Lung (tissue), 13 donors: ENCODE results near the gene MRPS14. TPM values are rescaled to one million over a fixed set of nuclear protein-coding genes. Genes with fewer than 3 reads are reported as not detected.

Experiments used
- ATAC-seq: fragments of 200-7000 bp; cut with Tn5 transposase; one replicate; pipeline ENCODE4 v1.9.1; 2020; ENCODE audit warnings: moderate number of reproducible peaks; ENCODE audit not compliant: insufficient read depth, low FRiP score
- DNase-seq, 3 donors: peaks; one replicate each; pipeline ENCODE4 v3.0.0-alpha.2; 2013 to 2017
- H3K27ac ChIP-seq, 2 donors: one replicate each; pipeline ENCODE4 v1.5.1; 2013; ENCODE audit warnings: mild to moderate bottlenecking in 2 of 2, moderate library complexity in 2 of 2, control low read depth in 1 of 2, inconsistent platforms in 1 of 2, low read depth in 1 of 2, low read length in 1 of 2
- H3K27me3 ChIP-seq, 3 donors: one replicate each; pipeline ENCODE4 v1.5.1; 2013; ENCODE audit warnings: low read length in 2 of 3; ENCODE audit not compliant: control insufficient read depth in 3 of 3, insufficient read depth in 3 of 3
- H3K36me3 ChIP-seq, 4 donors: one replicate each; pipeline ENCODE4 v1.5.1; 2013; ENCODE audit warnings: low read length in 4 of 4, mild to moderate bottlenecking in 1 of 4, moderate library complexity in 1 of 4; ENCODE audit not compliant: control insufficient read depth in 4 of 4, insufficient read depth in 4 of 4
- H3K4me1 ChIP-seq, 5 donors: one replicate each; pipeline ENCODE4 v1.5.1; 2013; ENCODE audit warnings: low read length in 5 of 5, mild to moderate bottlenecking in 2 of 5, moderate library complexity in 1 of 5; ENCODE audit not compliant: control insufficient read depth in 5 of 5, insufficient read depth in 5 of 5
- H3K4me3 ChIP-seq: one replicate; pipeline ENCODE4 v1.5.1; 2013; ENCODE audit warnings: mild to moderate bottlenecking, control low read depth, moderate library complexity
- H3K9ac ChIP-seq, 2 donors: one replicate each; pipeline ENCODE4 v1.5.1; 2013; ENCODE audit warnings: low read length in 2 of 2, control low read depth in 1 of 2; ENCODE audit not compliant: insufficient read depth in 1 of 2
- H3K9me3 ChIP-seq, 4 donors: one replicate each; pipeline ENCODE4 v1.5.1; 2013; ENCODE audit warnings: low read length in 3 of 4, mild to moderate bottlenecking in 1 of 4, moderate library complexity in 1 of 4; ENCODE audit not compliant: control insufficient read depth in 4 of 4, insufficient read depth in 3 of 4
- WGBS, 2 donors: extraction: QIAGEN DNeasy Blood & Tissue Kit; methylation state at CpG; one replicate each; pipeline ENCODE4 v1.1.7; 2013; 5-methylcytosine and 5-hydroxymethylcytosine counted together
- polyA plus RNA-seq, 2 donors: library from polyadenylated mRNA; stranded (reverse); fragments of 200-250 nt; gene quantifications; one replicate each; pipeline ENCODE4 v1.2.1, GENCODE V29; 2013
- small RNA-seq: library from RNA; depleted of rRNA; stranded (forward); fragments of <200 nt; gene quantifications from one replicate; pipeline ENCODE3, GENCODE V24; 2014; ENCODE audit warnings: low replicate concordance
- total RNA-seq, 2 donors: library from RNA; depleted of rRNA in 1 of 2; stranded (reverse); fragments of >200 nt in 1 of 2; gene quantifications; one replicate each; pipeline ENCODE4 v1.2.1, GENCODE V29; 2014 to 2021
- TF ChIP-seq, protein P1 (sequence below): IDR thresholded peaks from 2 replicates; pipeline ENCODE4 v1.5.1; 2012; ENCODE audit warnings: mild to moderate bottlenecking; ENCODE audit errors: control extremely low read depth, extremely low read depth
- donor health status: control.
- donor health status: control.
- donor health status: Bipolar disorder and iron deficiency.
- donor health status: healthy.
- donor health status: DM: yes; HTN: yes; CAD: no.

Gene MRPS14
- total and polyA plus RNA-seq, 4 donors: 13.4 to 39.7 (median 23.5) TPM

GRCh38 chr1:174964261-174964971 lies 58.8 kb downstream of the MRPS14 start:
- Histone ChIP-seq H3K27me3 (no peaks in the 10 kb centered on the region), H3K4me1 (peaks cover 5 to 36% (median 28%) of the 10 kb centered on the region in 5 donors), H3K9ac (no peak overlapping the region), H3K27ac (no peak overlapping the region), H3K9me3 (no peaks in the 10 kb centered on the region), H3K4me3 (no peak overlapping the region), H3K36me3 (peaks cover 0 to under 1% (median 0%) of the 10 kb centered on the region in 4 donors)
- ATAC-seq: peak; percentile 66
- DNase-seq: peak in 2 of 3 donors; percentile 33 to 37
- TF ChIP-seq, protein P1, sequence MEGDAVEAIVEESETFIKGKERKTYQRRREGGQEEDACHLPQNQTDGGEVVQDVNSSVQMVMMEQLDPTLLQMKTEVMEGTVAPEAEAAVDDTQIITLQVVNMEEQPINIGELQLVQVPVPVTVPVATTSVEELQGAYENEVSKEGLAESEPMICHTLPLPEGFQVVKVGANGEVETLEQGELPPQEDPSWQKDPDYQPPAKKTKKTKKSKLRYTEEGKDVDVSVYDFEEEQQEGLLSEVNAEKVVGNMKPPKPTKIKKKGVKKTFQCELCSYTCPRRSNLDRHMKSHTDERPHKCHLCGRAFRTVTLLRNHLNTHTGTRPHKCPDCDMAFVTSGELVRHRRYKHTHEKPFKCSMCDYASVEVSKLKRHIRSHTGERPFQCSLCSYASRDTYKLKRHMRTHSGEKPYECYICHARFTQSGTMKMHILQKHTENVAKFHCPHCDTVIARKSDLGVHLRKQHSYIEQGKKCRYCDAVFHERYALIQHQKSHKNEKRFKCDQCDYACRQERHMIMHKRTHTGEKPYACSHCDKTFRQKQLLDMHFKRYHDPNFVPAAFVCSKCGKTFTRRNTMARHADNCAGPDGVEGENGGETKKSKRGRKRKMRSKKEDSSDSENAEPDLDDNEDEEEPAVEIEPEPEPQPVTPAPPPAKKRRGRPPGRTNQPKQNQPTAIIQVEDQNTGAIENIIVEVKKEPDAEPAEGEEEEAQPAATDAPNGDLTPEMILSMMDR: no peak
- 32 to 41% methylated on average over 6 of the region's 6 CpGs for WGBS, 2 donors

DNA sequence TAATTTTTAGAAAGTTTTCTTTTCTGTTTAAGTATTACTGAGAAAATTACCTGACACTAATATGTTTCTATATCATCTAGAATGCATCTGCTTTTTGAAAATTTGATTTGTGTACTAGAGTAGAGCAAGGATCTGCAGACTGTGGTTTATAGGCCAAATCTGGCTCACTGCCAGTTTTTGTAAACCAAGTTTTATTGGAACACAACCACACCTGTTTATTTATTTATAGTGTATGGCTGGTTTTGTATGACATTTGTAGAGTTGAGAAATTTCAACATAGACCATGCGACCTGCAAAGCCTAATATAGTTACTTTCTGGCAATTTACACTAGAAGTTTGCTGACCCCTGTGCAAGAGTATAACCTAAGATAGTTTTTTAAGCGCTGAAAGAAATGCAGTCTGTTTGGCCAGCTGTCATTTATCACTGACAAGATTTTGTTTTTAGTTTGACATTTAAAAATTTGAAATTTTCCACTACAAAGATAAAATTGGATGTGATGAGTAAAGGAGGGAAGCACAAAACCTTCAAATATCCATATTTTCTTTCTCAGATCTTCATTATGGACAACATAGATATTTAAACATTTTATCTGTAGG lies 59.6 kb downstream of the MRPS14 start:
- H3K4me1 ChIP-seq: peaks cover 4 to 36% (median 22%) of the 10 kb centered on the region in 5 donors
- no peaks in the 10 kb centered on the region for H3K36me3 ChIP-seq
- 60 to 71% methylated on average over 2 of the region's 2 CpGs for WGBS, 2 donors
- no peak overlapping the region for H3K9ac ChIP-seq
- no peak overlapping the region for H3K4me3 ChIP-seq
- H3K27ac ChIP-seq: no peak overlapping the region
- TF ChIP-seq, protein P1: no peak
- no peaks in the 10 kb centered on the region for H3K27me3 ChIP-seq
- ATAC-seq: no peak
- DNase-seq: no peak
- no peaks in the 10 kb centered on the region for H3K9me3 ChIP-seq

Small RNA genes lying within 50 kb of the gene (small RNA-seq; reads per million reads assigned to genes)
- gene RF00019: not detected
- not detected for gene RNU6-307P

Other genes starting within 250 kb of the MRPS14 start
- 100 to 1,000 TPM in 1 of 2 donors, 10 to 100 TPM in 1; 62.8 to 219 TPM for gene CACYBP, start 23.5 kb downstream of the MRPS14 start, total RNA-seq
- gene CACYBP, start 23.5 kb downstream of the MRPS14 start, polyA plus RNA-seq: 10 to 100 TPM; 40.6 to 67.3 TPM
- gene TNN, start 44.4 kb upstream of the MRPS14 start, total RNA-seq: 1 to 10 TPM in 1 of 2 donors, not detected in 1; 1.3 TPM
- under 1 TPM; 0.02 to 0.04 TPM for gene TNN, start 44.4 kb upstream of the MRPS14 start, polyA plus RNA-seq
- gene KIAA0040, start 169.4 kb upstream of the MRPS14 start, total RNA-seq: 10 to 100 TPM; 23.9 to 35.1 TPM
- 10 to 100 TPM; 13.4 to 37.9 TPM for gene KIAA0040, start 169.4 kb upstream of the MRPS14 start, polyA plus RNA-seq